Neural progenitor cell (in vitro differentiated cells): ENCODE measurements around the gene IZUMO3. TPM values are rescaled to one million over a fixed set of nuclear protein-coding genes. Genes with fewer than 3 reads are reported as not detected.

Experiments
- DNase-seq: peaks from one replicate; pipeline ENCODE4 v3.0.0-alpha.2; 2016; ENCODE audit warnings: low spot score
- H2AFZ ChIP-seq: fragments of 200-600 bp; sonication (generic); replicated peaks from 2 replicates; pipeline ENCODE4 v1.6.1; 2016; ENCODE audit warnings: antibody characterized with exemption
- H3F3A ChIP-seq: fragments of 200-600 bp; sonication (generic); 2 replicates; pipeline ENCODE4 v1.6.1; 2016; ENCODE audit warnings: antibody characterized with exemption, low read depth
- H3K27ac ChIP-seq: fragments of 200-600 bp; sonication (generic); 2 replicates; pipeline ENCODE4 v1.5.1; 2016; ENCODE audit warnings: mild to moderate bottlenecking
- H3K27me3 ChIP-seq: fragments of 200-600 bp; sonication (generic); 2 replicates; pipeline ENCODE4 v1.6.1; 2016; ENCODE audit warnings: mild to moderate bottlenecking, moderate library complexity
- H3K36me3 ChIP-seq: fragments of 200-600 bp; sonication (generic); 2 replicates; pipeline ENCODE4 v1.5.1; 2016
- H3K4me1 ChIP-seq: fragments of 200-600 bp; sonication (generic); 2 replicates; pipeline ENCODE4 v1.6.1; 2016; ENCODE audit warnings: mixed run types
- H3K4me2 ChIP-seq: fragments of 200-600 bp; sonication (generic); 2 replicates; pipeline ENCODE4 v1.6.1; 2016
- H3K4me3 ChIP-seq: fragments of 200-600 bp; sonication (generic); 2 replicates; pipeline ENCODE4 v1.5.1; 2016
- H3K79me2 ChIP-seq: fragments of 200-600 bp; sonication (generic); 2 replicates; pipeline ENCODE4 v1.6.1; 2016; ENCODE audit warnings: low read depth
- H3K9ac ChIP-seq: fragments of 200-600 bp; sonication (generic); 2 replicates; pipeline ENCODE4 v1.6.1; 2016
- H3K9me3 ChIP-seq: fragments of 200-600 bp; sonication (generic); 2 replicates; pipeline ENCODE4 v1.5.1; 2016; ENCODE audit warnings: low read depth
- H4K20me1 ChIP-seq: fragments of 200-600 bp; sonication (generic); 2 replicates; pipeline ENCODE4 v1.6.1; 2016; ENCODE audit warnings: low read depth
- H3K27ac Mint-ChIP-seq: 3 replicates; pipeline ENCODE4 v1.8.0; 2021; ENCODE audit warnings: mixed read lengths
- H3K27me3 Mint-ChIP-seq: 2 replicates; pipeline ENCODE4 v1.8.0; 2022; ENCODE audit warnings: low read depth, mild to moderate bottlenecking, inconsistent platforms, moderate library complexity, mixed read lengths; ENCODE audit not compliant: insufficient read depth
- H3K36me3 Mint-ChIP-seq: 3 replicates; pipeline ENCODE4 v1.8.0; 2021; ENCODE audit warnings: mixed read lengths
- H3K4me1 Mint-ChIP-seq: 3 replicates; pipeline ENCODE4 v1.8.0; 2021; ENCODE audit warnings: mixed read lengths
- H3K4me3 Mint-ChIP-seq: 3 replicates; pipeline ENCODE4 v1.8.0; 2021; ENCODE audit warnings: mild to moderate bottlenecking, moderate library complexity, mixed read lengths
- H3K9me3 Mint-ChIP-seq: 3 replicates; pipeline ENCODE4 v1.8.0; 2020; ENCODE audit warnings: mixed read lengths
- EZH2 ChIP-seq: fragments of 200-600 bp; sonication (generic); IDR thresholded peaks from 2 replicates; pipeline ENCODE4 v1.6.1; 2017; ENCODE audit warnings: antibody characterized with exemption, mild to moderate bottlenecking, moderate library complexity
- EZH2phosphoT487 ChIP-seq: fragments of 200-600 bp; sonication (generic); IDR thresholded peaks from 2 replicates; pipeline ENCODE4 v1.6.1; 2017; ENCODE audit warnings: antibody characterized with exemption
- total RNA-seq: library from RNA; depleted of rRNA; stranded (reverse); fragments of >200 nt; gene quantifications from 2 replicates; pipeline ENCODE4 v1.2.3, GENCODE V29; 2015; ENCODE audit warnings: low replicate concordance
- TF ChIP-seq, protein P1 (sequence below): fragments of 200-600 bp; sonication (generic); IDR thresholded peaks from 2 replicates; pipeline ENCODE4 v1.5.1; 2017; ENCODE audit warnings: antibody characterized with exemption, mild to moderate bottlenecking

The IZUMO3 gene
- total RNA-seq, 1 donor from 2014 or later: not detected

- TF ChIP-seq, protein P1, sequence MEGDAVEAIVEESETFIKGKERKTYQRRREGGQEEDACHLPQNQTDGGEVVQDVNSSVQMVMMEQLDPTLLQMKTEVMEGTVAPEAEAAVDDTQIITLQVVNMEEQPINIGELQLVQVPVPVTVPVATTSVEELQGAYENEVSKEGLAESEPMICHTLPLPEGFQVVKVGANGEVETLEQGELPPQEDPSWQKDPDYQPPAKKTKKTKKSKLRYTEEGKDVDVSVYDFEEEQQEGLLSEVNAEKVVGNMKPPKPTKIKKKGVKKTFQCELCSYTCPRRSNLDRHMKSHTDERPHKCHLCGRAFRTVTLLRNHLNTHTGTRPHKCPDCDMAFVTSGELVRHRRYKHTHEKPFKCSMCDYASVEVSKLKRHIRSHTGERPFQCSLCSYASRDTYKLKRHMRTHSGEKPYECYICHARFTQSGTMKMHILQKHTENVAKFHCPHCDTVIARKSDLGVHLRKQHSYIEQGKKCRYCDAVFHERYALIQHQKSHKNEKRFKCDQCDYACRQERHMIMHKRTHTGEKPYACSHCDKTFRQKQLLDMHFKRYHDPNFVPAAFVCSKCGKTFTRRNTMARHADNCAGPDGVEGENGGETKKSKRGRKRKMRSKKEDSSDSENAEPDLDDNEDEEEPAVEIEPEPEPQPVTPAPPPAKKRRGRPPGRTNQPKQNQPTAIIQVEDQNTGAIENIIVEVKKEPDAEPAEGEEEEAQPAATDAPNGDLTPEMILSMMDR: no peak
- TF ChIP-seq EZH2phosphoT487 (no peak), EZH2 (no peak)
- no peaks in the 10 kb centered on the region for H3K27me3 Mint-ChIP-seq
- Histone ChIP-seq H3K9me3 (no peaks in the 10 kb centered on the region), H3K4me3 (no peak overlapping the region), H3K4me2 (no peak overlapping the region), H3K79me2 (no peaks in the 10 kb centered on the region), H4K20me1 (no peaks in the 10 kb centered on the region), H3K9ac (no peak overlapping the region), H3K4me1 (no peaks in the 10 kb centered on the region), H3K36me3 (no peaks in the 10 kb centered on the region), H3F3A (no peaks in the 10 kb centered on the region), H2AFZ (no peak overlapping the region), H3K27ac (no peak overlapping the region), H3K27me3 (no peaks in the 10 kb centered on the region)
- DNase-seq: no peak
- peaks cover 30% of the 10 kb centered on the region for H3K9me3 Mint-ChIP-seq
- no peak overlapping the region for H3K27ac Mint-ChIP-seq
- H3K4me3 Mint-ChIP-seq: no peak overlapping the region
- peaks cover 2% of the 10 kb centered on the region for H3K36me3 Mint-ChIP-seq
- peaks cover 3% of the 10 kb centered on the region for H3K4me1 Mint-ChIP-seq
Observed at GRCh38 chr9:24509850-24510249, 35.8 kb downstream of the IZUMO3 start.

DNA sequence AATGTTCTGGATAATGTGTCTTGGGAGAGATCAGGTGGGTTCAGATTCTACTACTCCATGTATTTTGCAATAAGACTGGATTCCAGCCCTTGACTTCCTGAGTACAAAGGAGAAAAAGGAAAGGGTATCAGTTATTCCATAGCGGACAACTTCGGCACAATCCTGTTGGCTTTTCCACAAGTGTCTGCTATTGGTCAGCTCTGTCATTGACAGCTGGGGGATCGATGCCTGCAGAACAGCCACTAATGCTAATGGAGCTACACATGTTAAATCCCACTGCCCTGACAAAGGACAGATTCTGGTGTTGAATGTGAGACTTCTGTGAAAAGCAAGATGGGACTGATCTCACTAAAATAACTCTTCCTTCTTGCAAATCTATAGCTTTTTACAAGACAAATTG lies 41.2 kb downstream of the IZUMO3 start:
- Mint-ChIP-seq H3K4me3 (no peak overlapping the region), H3K9me3 (peaks cover 10% of the 10 kb centered on the region), H3K27ac (no peak overlapping the region), H3K4me1 (peaks cover 16% of the 10 kb centered on the region), H3K36me3 (no peaks in the 10 kb centered on the region), H3K27me3 (no peaks in the 10 kb centered on the region)
- Histone ChIP-seq H3K9me3 (no peaks in the 10 kb centered on the region), H3F3A (peaks cover 12% of the 10 kb centered on the region), H3K4me1 (peaks cover 16% of the 10 kb centered on the region), H4K20me1 (no peaks in the 10 kb centered on the region), H3K36me3 (no peaks in the 10 kb centered on the region), H3K27ac (no peak overlapping the region), H3K4me2 (no peak overlapping the region), H3K9ac (no peak overlapping the region), H3K4me3 (no peak overlapping the region), H3K27me3 (no peaks in the 10 kb centered on the region), H2AFZ (no peak overlapping the region), H3K79me2 (no peaks in the 10 kb centered on the region)
- no peak for TF ChIP-seq EZH2phosphoT487
- TF ChIP-seq, protein P1: no peak
- TF ChIP-seq EZH2: no peak
- no peak for DNase-seq

DNA sequence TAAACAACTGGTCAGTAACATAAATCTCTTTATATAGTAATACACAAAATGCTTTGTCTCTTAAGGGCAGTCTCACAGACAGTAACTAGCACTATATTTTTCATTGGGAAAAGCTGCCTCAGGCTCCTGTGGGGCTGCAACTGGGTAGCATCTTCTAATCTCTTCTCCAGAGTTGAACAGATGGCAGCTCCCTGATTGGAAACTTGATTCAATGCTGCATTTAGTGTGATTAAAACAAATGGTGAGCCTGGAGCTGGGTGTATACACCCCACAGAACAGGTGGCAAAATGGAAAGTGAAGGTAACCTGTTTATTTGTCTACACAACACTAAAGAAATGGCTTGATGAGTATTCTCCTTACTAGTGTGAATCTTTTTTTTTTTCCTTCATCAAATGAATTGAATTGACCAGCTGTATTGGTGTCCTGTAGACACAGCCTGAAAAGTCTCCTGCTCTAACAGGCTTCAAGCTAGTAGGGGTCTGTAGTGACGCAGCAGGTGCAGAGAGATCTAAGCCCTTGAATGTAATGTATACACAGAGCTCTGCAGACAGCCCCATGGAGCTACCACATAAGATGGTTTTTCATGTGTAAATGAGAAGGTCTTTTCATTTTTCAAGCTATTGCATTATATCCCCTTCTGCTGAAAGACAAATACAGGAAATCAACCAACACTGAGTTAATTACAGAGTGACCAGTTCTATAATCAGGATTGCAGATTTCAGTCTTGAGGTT lies 43.3 kb downstream of the IZUMO3 start:
- no peak overlapping the region for H3K4me3 Mint-ChIP-seq
- H3K27ac Mint-ChIP-seq: peak overlapping the region; percentile 13
- no peak overlapping the region for H3K27ac ChIP-seq

More for the DNA sequence above, 43.3 kb downstream of the IZUMO3 start:
- Histone ChIP-seq H3K4me3 (no peak overlapping the region), H3K4me2 (peak overlapping the region; percentile 8), H3K4me1 (peaks cover 16% of the 10 kb centered on the region), H3K9ac (no peak overlapping the region), H4K20me1 (no peaks in the 10 kb centered on the region), H3K36me3 (no peaks in the 10 kb centered on the region), H3F3A (peaks cover 12% of the 10 kb centered on the region), H3K79me2 (no peaks in the 10 kb centered on the region), H2AFZ (no peak overlapping the region), H3K27me3 (no peaks in the 10 kb centered on the region), H3K9me3 (no peaks in the 10 kb centered on the region)
- Mint-ChIP-seq H3K36me3 (no peaks in the 10 kb centered on the region), H3K27me3 (no peaks in the 10 kb centered on the region), H3K9me3 (peaks cover 2% of the 10 kb centered on the region), H3K4me1 (peaks cover 20% of the 10 kb centered on the region)
- peak; percentile 34 for DNase-seq
- TF ChIP-seq, protein P1: no peak
- peak; percentile 33 for TF ChIP-seq EZH2
- no peak for TF ChIP-seq EZH2phosphoT487
